Effector memory CD8-positive, alpha-beta T cell (primary cell): ENCODE results near the gene ELAPOR1.
A peak's percentile ranks its signal among the peaks of the same experiment; 100 is the strongest.

ENCODE experiments used
- ATAC-seq: fragments of 150-1000 bp; cut with Tn5 transposase; replicated peaks from 2 replicates; pipeline ENCODE4 v1.10.0; 2021; ENCODE audit warnings: mild to moderate bottlenecking, moderate library complexity
- DNase-seq, 3 experiments: peaks; one replicate each; pipeline ENCODE4 v3.0.0; 2021
- H3K27ac Mint-ChIP-seq, 2 donors: one replicate each; pipeline ENCODE4 v1.8.0; 2022; ENCODE audit warnings: mild to moderate bottlenecking in 2 of 2, mixed read lengths in 2 of 2, moderate library complexity in 2 of 2
- H3K27me3 Mint-ChIP-seq, 2 donors: one replicate each; pipeline ENCODE4 v1.8.0; 2022; ENCODE audit warnings: mixed read lengths in 2 of 2
- H3K36me3 Mint-ChIP-seq: one replicate; pipeline ENCODE4 v1.8.0; 2022; ENCODE audit warnings: mild to moderate bottlenecking, moderate library complexity, mixed read lengths; ENCODE audit not compliant: insufficient read depth
- H3K4me1 Mint-ChIP-seq, 2 donors: one replicate each; pipeline ENCODE4 v1.8.0; 2022; ENCODE audit warnings: low read depth in 2 of 2, mixed read lengths in 2 of 2
- H3K4me3 Mint-ChIP-seq, 2 donors: one replicate each; pipeline ENCODE4 v1.8.0; 2022; ENCODE audit warnings: mild to moderate bottlenecking in 2 of 2, mixed read lengths in 2 of 2, moderate library complexity in 2 of 2
- H3K9me3 Mint-ChIP-seq, 2 donors: one replicate each; pipeline ENCODE4 v1.8.0; 2022; ENCODE audit warnings: mixed read lengths in 2 of 2

ELAPOR1 gene

GRCh38 chr1:109109906-109110305, 4.0 kb upstream of the ELAPOR1 start:
- Mint-ChIP-seq H3K4me1 (peaks cover 18 to 27% of the 10 kb centered on the region in 2 donors), H3K36me3 (peaks cover 24% of the 10 kb centered on the region), H3K4me3 (no peak overlapping the region), H3K9me3 (no peaks in the 10 kb centered on the region), H3K27me3 (peaks cover 0 to 14% of the 10 kb centered on the region in 2 donors), H3K27ac (no peak overlapping the region)
- ATAC-seq (no peak), DNase-seq (no peak)

GRCh38 chr1:109111386-109112055, 2.4 kb upstream of the ELAPOR1 start:
- no peak for DNase-seq

GRCh38 chr1:109112056-109112651, 1.8 kb upstream of the ELAPOR1 start:
- H3K36me3 Mint-ChIP-seq = peaks cover 27% of the 10 kb centered on the region
- H3K27ac Mint-ChIP-seq = peak overlapping the region; percentile 99 to 100
- DNase-seq = no peak
- peaks cover 18 to 27% of the 10 kb centered on the region in 2 donors for H3K4me1 Mint-ChIP-seq
- H3K9me3 Mint-ChIP-seq = no peaks in the 10 kb centered on the region
- H3K27me3 Mint-ChIP-seq = peaks cover 0 to 14% of the 10 kb centered on the region in 2 donors
- H3K4me3 Mint-ChIP-seq = peak overlapping the region; percentile 97 to 98
- ATAC-seq = no peak

More at GRCh38 chr1:109111386-109112055, 2.4 kb upstream of the ELAPOR1 start:
- H3K27ac Mint-ChIP-seq = peak overlapping the region; percentile 99 to 100
- peaks cover 24% of the 10 kb centered on the region for H3K36me3 Mint-ChIP-seq
- peaks cover 18 to 27% of the 10 kb centered on the region in 2 donors for H3K4me1 Mint-ChIP-seq
- no peaks in the 10 kb centered on the region for H3K9me3 Mint-ChIP-seq
- no peak overlapping the region for H3K4me3 Mint-ChIP-seq
- peaks cover 0 to 14% of the 10 kb centered on the region in 2 donors for H3K27me3 Mint-ChIP-seq
- no peak for ATAC-seq

- ATAC-seq (peak; percentile 55), DNase-seq (peak; percentile 90 to 94 (median 91))
- Mint-ChIP-seq H3K4me3 (peak overlapping the region; percentile 97 to 98), H3K4me1 (peaks cover 18 to 27% of the 10 kb centered on the region in 2 donors), H3K27me3 (peaks cover 0 to 14% of the 10 kb centered on the region in 2 donors), H3K36me3 (peaks cover 27% of the 10 kb centered on the region), H3K27ac (peak overlapping the region; percentile 99 to 100), H3K9me3 (no peaks in the 10 kb centered on the region)
Measured at GRCh38 chr1:109112652-109113285, 1.1 kb upstream of the ELAPOR1 start.

DNA sequence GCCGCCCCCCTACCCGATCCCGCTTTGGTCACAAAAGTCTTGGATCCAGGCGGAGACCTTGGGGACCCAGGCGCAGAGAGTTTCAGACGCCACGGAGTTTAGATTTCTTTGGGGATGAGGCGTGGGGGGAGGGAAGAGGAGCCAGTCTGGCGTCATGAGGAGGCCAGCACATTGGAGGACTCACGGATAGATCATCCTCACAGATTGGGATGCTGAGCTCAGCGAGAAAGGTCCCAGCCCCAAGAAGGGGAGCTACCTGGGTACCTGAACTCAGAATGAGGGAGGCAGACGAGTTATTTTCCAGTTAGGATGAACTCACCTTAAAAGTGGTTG, 393 bp downstream of the ELAPOR1 start:
- ATAC-seq (no peak), DNase-seq (no peak)
- Mint-ChIP-seq H3K9me3 (no peaks in the 10 kb centered on the region), H3K27me3 (peaks cover 0 to 14% of the 10 kb centered on the region in 2 donors), H3K4me1 (peaks cover 18 to 27% of the 10 kb centered on the region in 2 donors), H3K4me3 (peak overlapping the region; percentile 97 to 98), H3K27ac (peak overlapping the region in 1 of 2 donors; percentile 100), H3K36me3 (peaks cover 30% of the 10 kb centered on the region)

DNA sequence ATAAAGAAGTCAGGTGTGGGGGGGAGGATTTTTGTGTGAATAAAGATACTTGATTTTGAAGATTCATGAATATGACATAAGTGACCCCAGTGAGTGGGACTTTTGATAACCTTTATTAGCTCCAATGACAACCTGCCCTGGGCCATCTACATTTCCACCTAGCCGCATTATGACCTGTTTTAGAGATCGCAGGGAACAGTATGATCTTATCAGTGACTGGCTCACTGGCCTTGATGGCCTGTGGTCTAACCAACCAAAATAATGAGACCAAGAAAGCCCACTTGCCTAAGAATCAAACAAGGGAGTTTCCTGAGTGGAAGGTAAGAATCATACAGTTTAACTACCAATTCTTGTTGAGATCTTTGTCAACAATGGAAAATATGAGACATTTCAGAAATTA, 1.8 kb downstream of the ELAPOR1 start:
- Mint-ChIP-seq H3K27me3 (peaks cover 0 to 7% of the 10 kb centered on the region in 2 donors), H3K4me1 (peaks cover 18 to 27% of the 10 kb centered on the region in 2 donors), H3K27ac (no peak overlapping the region), H3K36me3 (peaks cover 30% of the 10 kb centered on the region), H3K9me3 (no peaks in the 10 kb centered on the region), H3K4me3 (no peak overlapping the region)
- DNase-seq (no peak), ATAC-seq (no peak)

DNA sequence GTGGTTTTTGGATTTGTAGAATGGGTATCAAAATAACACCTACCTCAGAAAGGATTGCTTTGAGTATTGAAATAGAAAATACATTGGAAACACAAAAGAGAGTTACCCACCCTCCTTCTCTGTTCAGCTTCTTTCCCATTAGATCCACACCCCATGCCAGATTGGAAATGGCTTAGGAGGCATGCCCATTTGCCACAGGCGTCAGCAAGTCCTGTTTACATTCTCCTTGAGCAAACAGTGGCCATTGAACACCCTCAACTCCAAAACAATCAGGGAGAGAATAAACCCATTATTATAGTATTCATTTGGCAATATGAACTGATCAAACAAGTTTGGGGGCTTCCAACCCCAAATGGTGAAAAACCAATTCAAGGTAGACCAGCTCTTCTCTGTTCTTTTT, 2.4 kb downstream of the ELAPOR1 start:
- ATAC-seq = no peak
- Mint-ChIP-seq H3K36me3 (peaks cover 30% of the 10 kb centered on the region), H3K4me3 (no peak overlapping the region), H3K9me3 (no peaks in the 10 kb centered on the region), H3K27ac (no peak overlapping the region), H3K4me1 (peaks cover 18 to 27% of the 10 kb centered on the region in 2 donors), H3K27me3 (peaks cover 0 to 6% of the 10 kb centered on the region in 2 donors)
- DNase-seq = no peak

- H3K9me3 Mint-ChIP-seq = no peaks in the 10 kb centered on the region
- no peak for ATAC-seq
- H3K4me3 Mint-ChIP-seq = no peak overlapping the region
- H3K36me3 Mint-ChIP-seq = peaks cover 20% of the 10 kb centered on the region
- H3K27me3 Mint-ChIP-seq = no peaks in the 10 kb centered on the region
- H3K4me1 Mint-ChIP-seq = peaks cover 11% of the 10 kb centered on the region in 2 donors
- no peak overlapping the region for H3K27ac Mint-ChIP-seq
- DNase-seq = no peak
Measured at GRCh38 chr1:109118089-109118488, 4.2 kb downstream of the ELAPOR1 start.

DNA sequence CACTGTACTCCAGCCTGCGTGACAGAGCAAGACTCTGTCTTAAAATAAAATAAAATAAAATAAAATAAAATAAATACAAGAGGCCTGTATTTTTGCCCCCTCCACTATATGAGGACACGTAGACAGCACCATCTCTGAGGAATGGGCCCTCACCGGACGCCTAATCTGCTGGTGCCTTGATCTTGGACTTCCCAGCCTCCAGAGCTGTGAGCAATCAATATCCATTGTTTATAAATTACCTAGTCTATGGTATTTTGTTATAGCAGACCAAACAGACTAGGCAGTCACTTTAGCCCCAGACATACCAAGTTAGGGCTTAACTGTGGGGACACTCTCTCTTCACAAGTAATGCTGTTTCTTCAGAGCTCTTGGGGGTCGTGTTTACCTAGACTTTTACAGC, 6.4 kb downstream of the ELAPOR1 start:
- no peaks in the 10 kb centered on the region for H3K9me3 Mint-ChIP-seq
- ATAC-seq = no peak
- H3K27me3 Mint-ChIP-seq = no peaks in the 10 kb centered on the region
- H3K36me3 Mint-ChIP-seq = peaks cover 9% of the 10 kb centered on the region
- no peaks in the 10 kb centered on the region for H3K4me1 Mint-ChIP-seq
- H3K27ac Mint-ChIP-seq = no peak overlapping the region
- no peak overlapping the region for H3K4me3 Mint-ChIP-seq
- no peak for DNase-seq

GRCh38 chr1:109131059-109131458, 17.1 kb downstream of the ELAPOR1 start:
- Mint-ChIP-seq H3K4me3 (no peak overlapping the region), H3K4me1 (peaks cover 0 to 2% of the 10 kb centered on the region in 2 donors), H3K27ac (no peak overlapping the region), H3K36me3 (no peaks in the 10 kb centered on the region), H3K27me3 (no peaks in the 10 kb centered on the region), H3K9me3 (no peaks in the 10 kb centered on the region)
- no peak for DNase-seq
- no peak for ATAC-seq

GRCh38 chr1:109131800-109132199, 17.9 kb downstream of the ELAPOR1 start:
- peaks cover 0 to 2% of the 10 kb centered on the region in 2 donors for H3K4me1 Mint-ChIP-seq
- DNase-seq (no peak), ATAC-seq (no peak)
- no peak overlapping the region for H3K27ac Mint-ChIP-seq
- no peak overlapping the region for H3K4me3 Mint-ChIP-seq
- H3K36me3 Mint-ChIP-seq = no peaks in the 10 kb centered on the region
- no peaks in the 10 kb centered on the region for H3K9me3 Mint-ChIP-seq
- H3K27me3 Mint-ChIP-seq = no peaks in the 10 kb centered on the region

GRCh38 chr1:109133002-109133706, 19.2 kb downstream of the ELAPOR1 start:
- Mint-ChIP-seq H3K36me3 (no peaks in the 10 kb centered on the region), H3K27ac (no peak overlapping the region)

DNA sequence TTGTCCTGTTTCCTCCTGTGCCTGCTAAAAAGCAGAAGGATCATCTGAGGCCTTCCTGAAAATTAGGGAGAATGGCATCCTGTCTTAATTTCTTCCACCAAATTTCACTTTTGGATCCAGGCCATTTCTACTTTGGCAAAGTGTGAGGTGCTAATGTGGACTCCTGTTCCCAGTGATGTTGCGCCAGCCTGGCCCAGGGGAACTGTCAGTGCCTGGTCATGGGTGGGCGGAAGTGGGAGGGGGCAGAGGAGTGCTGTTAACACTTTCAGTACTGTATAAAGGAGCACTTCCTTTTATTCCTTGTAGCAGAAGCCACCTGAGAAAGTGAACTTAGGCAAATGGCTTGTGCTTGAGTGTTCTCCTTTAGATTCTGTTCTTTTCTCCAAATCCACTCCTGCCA, 19.9 kb downstream of the ELAPOR1 start:
- DNase-seq = no peak
- H3K9me3 Mint-ChIP-seq = no peaks in the 10 kb centered on the region
- no peak for ATAC-seq
- no peak overlapping the region for H3K27ac Mint-ChIP-seq
- peaks cover 0 to 2% of the 10 kb centered on the region in 2 donors for H3K4me1 Mint-ChIP-seq
- H3K36me3 Mint-ChIP-seq = no peaks in the 10 kb centered on the region
- H3K4me3 Mint-ChIP-seq = no peak overlapping the region
- no peaks in the 10 kb centered on the region for H3K27me3 Mint-ChIP-seq

More at GRCh38 chr1:109133002-109133706, 19.2 kb downstream of the ELAPOR1 start:
- no peak for ATAC-seq
- Mint-ChIP-seq H3K4me1 (peaks cover 0 to 2% of the 10 kb centered on the region in 2 donors), H3K27me3 (no peaks in the 10 kb centered on the region), H3K4me3 (no peak overlapping the region), H3K9me3 (no peaks in the 10 kb centered on the region)
- DNase-seq = no peak
